Stimulated activated CD4-positive, alpha-beta T cell treated with anti-CD3 and anti-CD28 coated beads, TNF-alpha, amount 100 ng/mL, for 4 hours (primary cell): ENCODE data around the gene LYPLAL1.
"Not testable (repeated sequence)": the region's sequence is repeated elsewhere in the genome, so short reads cannot be mapped to it uniquely, and the experiment has no call there.

ENCODE experiments used
- DNase-seq, 3 experiments: peaks; one replicate each; pipeline ENCODE4 v3.0.0-alpha.2; 2020; ENCODE audit warnings: low read depth in 3 of 3

LYPLAL1 gene

GRCh38 chr1:219215477-219215876 lies 41.8 kb downstream of the LYPLAL1 start:
- DNase-seq, result no peak

- DNase-seq, result no peak
Observed at GRCh38 chr1:219220945-219221344, 47.3 kb downstream of the LYPLAL1 start.

GRCh38 chr1:219223496-219223895 lies 49.8 kb downstream of the LYPLAL1 start:
- DNase-seq, result no peak

- no peak for DNase-seq
Observed at GRCh38 chr1:219226196-219226595, 52.5 kb downstream of the LYPLAL1 start.

GRCh38 chr1:219227360-219228057 lies 53.8 kb downstream of the LYPLAL1 start:
- DNase-seq, result no peak

- no peak for DNase-seq
Observed at GRCh38 chr1:219228058-219228419, 54.4 kb downstream of the LYPLAL1 start.

- DNase-seq, result no peak
Observed at GRCh38 chr1:219232890-219233289, 59.2 kb downstream of the LYPLAL1 start.

GRCh38 chr1:219235903-219236481 lies 62.3 kb downstream of the LYPLAL1 start:
- no peak for DNase-seq

- DNase-seq, result no peak
Observed at GRCh38 chr1:219236933-219237610, 63.4 kb downstream of the LYPLAL1 start.

- DNase-seq, result no peak
Observed at GRCh38 chr1:219239518-219239917, 65.8 kb downstream of the LYPLAL1 start.

- DNase-seq, result no peak
Observed at GRCh38 chr1:219244864-219245263, 71.2 kb downstream of the LYPLAL1 start.

GRCh38 chr1:219247441-219247840 lies 73.8 kb downstream of the LYPLAL1 start:
- no peak for DNase-seq

- not testable (repeated sequence) for DNase-seq
Observed at GRCh38 chr1:219250468-219250867, 76.8 kb downstream of the LYPLAL1 start.

GRCh38 chr1:219257751-219258150 lies 84.1 kb downstream of the LYPLAL1 start:
- no peak for DNase-seq

GRCh38 chr1:219261454-219261853 lies 87.8 kb downstream of the LYPLAL1 start:
- DNase-seq, result no peak
